Left hindlimb (tissue), 1 donor: ENCODE data around the gene PRKCD.

ENCODE experiments used
- DNase-seq: peaks from one replicate; pipeline ENCODE4 v3.0.0-alpha.2; 2018

PRKCD gene

DNA sequence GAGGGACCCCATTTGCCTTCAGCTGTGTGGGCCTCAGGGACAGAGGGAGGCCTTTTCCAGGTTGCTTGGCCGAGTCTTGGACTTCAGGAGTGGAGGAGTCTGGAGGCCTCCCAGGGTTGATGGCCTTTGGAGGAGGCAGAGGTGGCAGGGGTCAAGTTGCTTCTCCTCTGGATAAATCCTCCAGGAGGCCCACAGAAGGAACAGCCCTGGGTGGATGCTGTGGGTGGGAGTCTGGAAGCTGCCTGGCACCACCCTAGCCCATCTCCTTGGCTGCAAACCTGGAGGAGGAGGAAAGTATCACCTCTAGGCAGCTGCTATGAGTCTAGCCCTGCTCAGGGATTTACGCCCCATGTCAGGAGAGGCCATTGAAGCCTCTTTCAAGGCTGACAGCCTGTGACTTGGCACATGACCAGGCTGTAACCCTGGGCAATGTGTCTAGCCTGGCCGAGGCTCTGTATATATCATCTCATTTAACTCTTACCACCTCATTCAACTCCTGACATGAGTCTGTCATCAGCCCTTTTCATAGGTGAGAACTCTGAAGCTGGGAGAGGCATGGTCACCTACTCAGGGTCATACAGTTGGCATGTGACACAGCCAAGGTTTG lies 2.9 kb upstream of the PRKCD start:
- no peak for DNase-seq

DNA sequence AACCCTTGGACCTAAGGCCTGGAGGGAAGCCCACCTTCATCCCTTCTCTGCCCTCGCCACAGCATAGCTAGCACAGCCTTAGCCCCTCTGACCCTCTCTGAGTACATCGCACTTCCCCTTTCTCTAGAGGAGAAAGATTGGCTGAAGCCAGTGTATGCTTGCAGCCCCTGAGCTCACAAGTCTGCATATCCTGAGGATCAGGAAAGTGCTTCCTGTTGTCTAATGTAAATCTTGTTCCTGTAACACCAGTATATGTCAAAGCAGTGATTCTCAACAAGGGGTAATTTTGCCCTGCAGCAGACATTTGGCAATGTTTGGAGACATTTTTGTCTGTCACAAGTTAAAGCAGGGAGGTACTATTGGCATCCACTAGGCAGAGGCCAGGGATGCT lies 2.2 kb upstream of the PRKCD start:
- DNase-seq: no peak

DNA sequence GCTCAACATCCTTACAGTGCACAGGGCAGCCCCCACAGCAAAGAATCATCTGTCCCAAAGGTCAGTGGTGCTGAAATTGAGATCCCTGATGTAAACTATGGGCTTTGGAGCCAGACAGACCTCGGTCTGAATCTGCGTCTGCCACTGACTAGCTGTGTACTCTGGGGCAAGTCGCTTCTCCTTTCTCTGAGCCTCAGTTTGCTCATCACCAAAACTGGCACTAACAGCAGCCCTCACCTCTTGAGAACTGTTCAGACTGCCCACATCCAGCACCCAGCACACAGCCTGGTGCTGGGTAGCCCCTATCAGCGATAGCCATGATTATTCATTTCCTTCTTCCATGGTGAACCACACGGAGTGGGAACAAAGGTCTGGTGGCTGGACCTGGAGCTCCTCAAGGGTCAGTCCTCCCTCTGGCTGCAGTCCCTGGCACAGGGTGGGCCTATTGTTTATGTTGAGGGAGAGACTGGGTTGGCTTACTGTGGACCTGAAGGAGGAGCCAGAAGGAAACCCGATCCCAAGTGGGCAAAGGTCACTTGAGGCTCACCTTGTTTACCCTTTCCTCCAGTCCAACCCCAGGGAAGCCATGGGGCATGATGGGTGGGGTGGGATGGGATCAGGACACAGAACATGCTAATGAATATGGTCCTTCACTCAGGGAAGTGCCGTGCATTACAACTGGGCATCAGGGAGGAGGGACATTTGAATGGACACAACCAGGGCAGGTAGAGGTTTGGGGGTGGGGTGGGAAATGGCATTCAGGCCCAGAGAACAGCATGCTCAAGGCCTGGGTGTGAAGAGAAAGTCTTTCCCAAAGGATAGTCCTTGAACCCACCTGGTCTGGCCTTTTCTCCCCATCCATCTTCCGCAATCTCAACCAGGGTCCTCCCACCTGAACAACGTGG lies 1.6 kb upstream of the PRKCD start:
- DNase-seq: no peak

DNA sequence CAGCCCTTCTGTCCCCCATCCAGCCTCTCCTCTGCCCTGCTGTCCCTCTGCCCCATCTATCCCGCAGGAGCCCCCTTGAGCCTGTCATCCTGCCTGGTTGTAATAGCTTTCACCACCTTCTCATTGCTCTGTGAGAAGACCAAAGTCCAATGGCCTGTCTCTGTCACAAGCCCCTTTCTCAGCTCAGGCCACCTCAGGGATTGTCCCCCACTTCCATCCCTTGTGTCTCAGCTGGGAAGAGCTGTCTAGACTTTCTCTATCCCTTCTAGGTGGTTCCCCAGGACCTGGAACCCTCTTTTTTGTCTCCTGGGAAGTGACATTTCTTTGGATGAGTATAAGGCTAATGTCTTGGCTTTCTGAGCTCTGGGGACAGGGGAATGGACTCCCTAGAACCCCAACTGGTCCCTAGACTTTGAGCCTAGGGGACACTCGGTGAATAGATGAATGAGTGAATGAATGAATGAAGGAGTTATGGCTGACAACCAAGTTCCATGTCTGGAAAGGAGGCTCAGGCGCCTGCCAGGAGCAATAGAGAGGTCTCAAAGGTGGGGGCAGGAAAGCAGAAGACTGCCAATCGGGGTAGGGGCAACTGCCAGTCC lies 849 bp upstream of the PRKCD start:
- no peak for DNase-seq

DNA sequence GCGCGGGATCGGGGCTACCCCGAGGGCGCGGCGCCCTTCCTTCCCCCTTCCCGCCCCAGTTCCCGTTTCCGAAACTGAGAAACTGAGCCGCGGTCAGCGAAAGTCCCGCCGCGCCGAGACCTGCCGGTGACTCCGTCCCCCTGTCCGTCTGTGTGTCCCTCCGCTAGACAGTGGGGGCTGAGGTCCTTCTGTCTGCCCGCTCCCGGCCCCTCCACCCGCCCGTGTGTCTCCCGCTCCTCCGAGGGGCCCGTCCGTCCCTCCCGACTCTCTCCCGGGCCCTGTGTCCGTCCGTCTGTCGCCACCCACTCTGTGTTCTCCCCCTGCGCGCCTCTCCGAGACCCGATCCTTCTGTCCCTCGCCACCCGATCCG lies 426 bp downstream of the PRKCD start:
- no peak for DNase-seq

DNA sequence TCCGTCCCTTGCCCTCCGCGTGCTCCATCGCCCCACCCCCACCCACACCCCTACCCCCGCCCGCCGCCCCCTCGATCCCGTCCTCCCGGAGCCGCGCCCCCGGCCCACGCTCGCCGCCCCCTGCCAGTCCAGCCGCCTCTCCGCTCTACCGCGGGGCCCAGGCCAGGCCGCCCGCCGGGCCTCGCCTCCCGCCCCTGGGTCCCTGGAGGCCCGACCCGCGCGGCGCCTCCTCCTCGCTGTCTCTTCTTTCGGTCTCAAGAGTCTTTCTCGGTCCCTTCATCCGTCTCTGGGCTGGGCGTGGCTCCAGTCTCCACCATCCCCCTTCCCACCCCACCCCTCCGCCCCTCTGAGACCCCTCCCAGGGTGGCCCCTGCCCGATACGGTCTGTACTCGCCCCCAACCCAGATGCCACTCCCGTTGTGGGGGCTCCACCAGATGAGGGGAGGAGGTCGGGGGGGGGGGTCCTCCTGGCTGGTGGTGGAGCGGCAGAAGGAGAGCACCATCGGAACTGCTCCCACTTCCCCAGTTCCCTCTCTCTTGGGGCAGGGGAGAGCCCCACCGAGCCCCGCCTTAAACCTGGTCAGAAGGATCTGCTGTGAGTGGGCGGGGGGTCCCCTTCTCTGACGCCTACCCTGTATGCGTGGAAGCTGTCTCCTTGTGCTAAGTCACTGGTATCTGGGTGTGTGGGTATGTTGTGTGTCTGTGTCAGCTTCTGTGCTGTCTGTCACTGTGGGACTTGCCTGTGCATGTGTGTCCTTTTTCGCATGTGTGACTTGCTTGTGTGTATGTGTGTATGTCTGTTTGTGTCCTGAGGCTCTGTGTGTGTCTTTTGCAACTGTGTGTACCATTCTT lies 1.0 kb downstream of the PRKCD start:
- DNase-seq: no peak

DNA sequence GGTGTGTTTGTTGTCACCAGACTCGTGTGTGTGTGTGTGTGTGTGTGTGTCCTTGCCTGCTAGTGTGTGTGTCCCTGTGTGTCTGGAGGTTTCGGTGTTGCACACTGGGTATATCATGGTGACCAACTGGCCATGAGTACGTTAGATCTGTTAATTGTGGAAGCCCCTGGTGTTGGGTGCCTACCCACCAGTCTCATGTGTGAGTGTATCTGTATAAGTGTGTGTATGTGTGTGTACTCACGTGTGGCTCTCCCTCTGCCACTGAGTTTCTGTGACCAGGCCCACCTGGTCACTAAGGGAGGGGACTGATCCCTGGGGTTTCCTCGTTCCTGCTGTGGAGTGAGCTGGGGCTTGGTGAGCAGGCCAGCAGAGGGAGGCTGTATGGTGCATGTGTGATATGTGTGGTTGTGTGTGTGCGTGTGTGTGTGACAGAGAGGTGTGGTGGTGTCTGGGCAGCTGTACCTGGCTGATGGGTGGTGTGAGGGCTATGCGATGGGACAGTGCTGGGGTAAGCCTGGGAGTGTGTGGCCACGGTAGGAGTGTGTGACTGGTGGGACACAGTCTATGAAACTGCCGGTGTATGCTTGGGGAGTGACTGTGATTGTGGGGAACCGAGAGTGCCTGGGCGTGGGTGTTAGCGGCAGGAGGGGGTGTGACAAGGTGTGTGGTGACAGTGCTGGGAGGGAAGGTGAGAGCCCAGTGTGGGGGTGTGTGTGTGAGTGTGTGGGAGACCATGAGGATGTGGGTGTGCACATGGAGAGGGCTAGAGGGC lies 1.8 kb downstream of the PRKCD start:
- DNase-seq: no peak

DNA sequence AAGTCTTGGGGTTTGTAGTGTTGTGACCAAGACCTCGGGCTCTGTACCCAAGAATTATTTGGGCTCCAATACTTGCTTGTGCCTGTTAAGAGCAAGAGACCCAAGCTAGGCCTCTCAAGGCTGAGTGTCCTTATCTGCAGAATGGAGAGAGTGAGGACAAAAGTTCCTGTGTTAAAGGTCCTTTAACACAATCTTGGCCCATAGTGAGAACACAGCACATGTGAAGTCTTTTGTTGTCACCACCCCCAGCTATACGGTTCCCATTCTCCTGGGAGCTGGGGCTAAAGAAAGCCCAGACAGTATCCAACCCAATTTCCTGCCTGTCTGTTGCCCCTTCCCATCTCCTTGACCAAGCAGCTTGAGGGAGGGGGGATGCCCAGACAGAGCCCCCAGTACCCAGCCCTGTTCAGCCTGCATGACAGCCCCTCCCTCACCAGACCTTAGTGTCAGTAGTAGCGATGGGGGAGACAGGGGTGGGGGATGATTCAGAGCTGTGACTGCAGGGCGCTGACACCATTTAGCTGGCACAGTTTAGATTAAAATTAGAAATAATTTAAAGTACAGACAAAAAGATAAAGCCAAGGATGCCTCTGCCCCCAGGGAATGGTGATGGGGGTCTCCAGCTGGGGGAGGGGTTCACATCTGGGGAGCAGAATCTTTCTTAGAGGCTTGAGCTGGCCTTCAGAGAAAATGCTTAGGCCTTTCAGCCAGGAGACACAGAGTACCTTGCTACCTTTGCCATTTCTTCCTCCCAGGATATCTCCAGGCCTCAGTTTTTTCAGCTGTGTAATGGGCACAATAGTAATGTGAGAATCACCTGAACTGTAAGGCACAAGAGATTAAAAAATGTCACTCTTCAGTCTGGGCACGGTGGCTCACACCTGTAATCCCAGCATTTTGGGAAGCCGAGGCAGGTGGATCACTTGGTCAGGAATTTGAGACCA lies 2.7 kb downstream of the PRKCD start:
- no peak for DNase-seq

DNA sequence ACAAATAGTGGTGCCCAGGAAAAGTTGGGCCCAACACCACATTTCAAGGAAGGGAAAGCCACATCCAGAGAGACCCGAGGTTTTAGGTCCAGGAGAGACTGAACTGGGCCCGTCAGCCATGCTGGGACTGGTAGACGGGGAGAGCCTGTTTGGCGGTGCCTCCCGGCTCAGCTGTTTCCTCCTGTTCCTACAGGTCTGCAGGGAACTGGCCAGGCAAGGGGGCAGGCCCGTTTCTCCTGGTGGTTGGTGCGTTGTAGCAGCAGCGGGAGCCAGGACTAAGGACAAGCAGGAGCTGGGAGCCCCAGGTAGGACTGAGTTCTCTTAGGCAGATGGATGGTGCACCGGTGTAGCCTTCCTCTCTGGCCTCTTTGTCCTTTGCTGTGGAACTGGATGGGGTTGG lies 3.9 kb downstream of the PRKCD start:
- DNase-seq: no peak

DNA sequence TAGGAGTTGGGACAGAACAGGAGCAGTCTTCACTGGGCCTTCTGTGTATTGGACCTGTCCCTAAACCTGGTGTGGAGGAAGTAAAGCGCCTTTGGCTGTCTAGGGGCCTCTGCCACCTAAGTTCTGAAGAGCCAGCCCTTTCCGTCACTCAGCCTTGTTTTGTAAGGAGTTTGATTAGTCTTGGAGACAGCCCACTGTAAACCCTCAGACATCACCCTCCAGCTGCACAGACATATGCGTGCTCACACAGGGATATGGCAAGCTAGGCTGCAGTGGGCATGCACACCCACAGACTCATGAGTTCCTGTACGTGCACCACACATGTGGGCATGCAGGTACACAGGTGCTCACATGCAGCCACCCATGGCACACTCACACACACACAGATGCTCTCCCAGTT lies 5.2 kb downstream of the PRKCD start:
- DNase-seq: no peak

DNA sequence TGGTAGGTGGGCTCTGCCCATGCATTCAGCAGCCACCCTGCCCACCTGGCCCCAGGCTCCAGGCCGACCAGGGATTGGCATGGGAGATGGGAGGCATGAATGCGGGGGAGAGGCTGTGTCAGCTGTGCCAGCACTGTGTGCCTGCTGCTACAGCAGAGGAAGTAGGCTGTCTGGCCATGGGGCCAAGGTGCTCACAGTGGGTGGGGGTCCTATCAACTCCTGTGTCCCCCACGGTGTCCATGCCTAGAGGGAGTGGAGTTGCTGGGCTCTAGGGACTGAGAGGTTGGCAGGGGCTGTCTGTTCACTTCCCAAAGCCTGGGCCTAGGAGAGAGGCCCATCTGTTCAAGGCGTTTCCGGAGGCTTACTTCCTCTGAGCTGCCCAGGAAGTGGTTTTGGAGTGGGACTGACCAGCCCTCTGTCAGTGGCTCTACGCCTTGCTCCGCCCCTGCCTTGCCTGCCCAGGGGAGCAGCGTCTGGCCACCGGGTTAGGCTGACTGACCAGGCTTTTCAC lies 5.8 kb downstream of the PRKCD start:
- DNase-seq: peak; percentile 68

DNA sequence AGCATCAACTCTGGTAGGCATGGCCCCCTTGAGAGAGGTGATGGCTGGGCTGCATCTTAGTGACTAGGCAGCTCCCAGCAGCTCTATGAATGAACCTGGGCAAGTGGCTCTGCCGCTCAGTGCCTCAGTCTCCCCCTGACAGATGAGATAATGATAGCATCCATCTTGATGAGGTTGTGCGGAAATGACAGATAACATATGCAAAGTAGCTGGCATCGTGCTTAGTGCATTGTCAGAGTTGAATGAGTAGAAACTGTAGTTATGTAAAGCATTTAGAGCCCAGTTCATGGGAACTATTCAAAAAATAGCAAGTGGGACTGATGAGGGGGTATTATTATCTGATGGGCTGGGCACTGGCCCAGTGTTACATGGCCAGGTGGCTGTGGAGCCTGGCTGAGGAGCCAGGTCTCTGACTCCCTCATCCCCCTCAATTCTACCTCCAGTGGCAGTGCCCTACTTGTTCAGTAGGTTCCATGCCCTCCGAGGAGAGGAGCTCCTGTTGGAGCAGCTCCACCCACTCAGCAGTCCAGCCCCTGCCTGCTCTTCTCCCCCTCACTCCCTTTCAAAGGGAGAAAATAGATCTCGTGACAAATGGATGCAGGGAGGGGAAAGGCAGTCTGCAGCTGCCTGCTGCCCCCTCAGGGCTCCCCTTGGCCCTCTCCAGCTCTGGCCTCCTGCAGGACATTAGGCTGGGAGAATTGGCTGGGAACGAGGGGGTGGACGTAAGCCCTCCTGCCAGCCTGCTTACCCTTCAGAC lies 6.6 kb downstream of the PRKCD start:
- DNase-seq: no peak

DNA sequence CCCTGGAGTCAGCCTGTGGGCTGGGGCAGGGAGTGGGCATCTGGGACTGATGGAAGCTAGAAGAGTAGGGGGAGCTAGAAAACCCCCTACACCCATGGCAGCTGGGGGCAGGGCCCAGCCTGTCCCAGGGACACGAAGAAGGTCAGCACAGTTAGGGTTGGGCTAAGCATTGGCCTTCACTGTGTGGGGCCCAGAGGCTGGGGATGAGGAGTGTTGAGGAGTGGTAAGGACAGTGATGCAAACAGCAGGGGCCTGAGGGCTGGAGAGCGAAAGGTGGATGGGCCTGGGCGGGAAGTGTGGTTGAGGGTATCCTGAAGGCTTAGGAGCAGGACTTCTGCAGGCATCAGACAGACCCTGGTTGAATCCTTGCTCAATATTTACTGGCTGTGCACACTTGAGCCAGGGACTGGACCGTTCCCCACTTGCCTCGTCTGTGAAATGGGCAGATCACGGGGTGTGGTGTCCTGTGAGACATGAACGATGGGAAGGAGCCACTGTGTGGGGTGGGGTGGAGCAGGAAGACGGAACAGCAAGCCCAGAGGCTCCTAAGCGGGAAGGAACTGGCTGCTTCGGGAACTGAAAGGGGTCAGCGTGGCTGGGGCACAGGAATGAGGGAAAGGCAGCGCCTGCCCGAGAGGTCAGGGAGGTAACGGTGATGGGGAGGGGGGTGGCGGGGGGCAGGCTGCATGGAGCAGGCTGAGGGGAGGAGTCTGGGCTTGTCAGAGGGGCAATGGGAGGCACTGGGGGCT lies 7.3 kb downstream of the PRKCD start:
- no peak for DNase-seq

DNA sequence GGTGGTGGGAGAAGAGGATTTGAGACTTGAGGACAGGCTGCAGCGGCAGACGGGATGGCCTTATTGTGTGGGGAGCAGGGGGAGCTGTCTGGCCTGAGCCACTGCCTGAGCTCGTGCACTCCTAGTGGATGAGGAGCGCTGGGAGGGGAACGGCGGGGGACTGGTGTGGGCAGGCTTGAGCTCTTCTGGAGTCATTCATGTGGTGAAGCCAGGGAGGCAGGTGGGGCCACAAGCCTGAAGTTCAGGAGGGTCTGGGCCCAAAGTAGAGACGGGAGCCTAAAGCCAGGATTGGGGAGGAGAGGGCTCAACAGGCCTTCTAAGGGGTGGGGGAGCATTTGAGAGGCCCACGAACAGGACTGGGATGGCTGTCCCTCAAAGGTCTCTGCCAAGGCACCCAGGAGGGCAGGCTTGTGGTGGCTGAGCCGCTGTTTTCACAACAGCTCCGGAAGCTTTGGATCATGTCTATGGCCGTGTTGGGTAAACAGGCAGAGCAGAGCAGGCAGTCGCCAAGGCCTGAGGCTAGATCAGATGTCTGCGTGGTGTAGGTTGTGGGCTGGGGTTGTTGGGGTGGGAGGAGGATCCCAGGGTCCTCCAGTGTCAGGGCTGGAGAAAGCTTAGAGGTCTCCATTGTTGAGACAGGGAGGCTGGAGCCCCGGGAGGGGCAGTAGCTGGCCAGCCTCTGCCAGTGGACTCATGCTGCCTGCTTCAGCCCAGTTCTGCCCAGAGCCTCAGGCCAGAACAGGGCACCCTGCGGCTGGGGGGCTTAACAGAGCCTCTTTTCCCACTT lies 8.2 kb downstream of the PRKCD start:
- no peak for DNase-seq

DNA sequence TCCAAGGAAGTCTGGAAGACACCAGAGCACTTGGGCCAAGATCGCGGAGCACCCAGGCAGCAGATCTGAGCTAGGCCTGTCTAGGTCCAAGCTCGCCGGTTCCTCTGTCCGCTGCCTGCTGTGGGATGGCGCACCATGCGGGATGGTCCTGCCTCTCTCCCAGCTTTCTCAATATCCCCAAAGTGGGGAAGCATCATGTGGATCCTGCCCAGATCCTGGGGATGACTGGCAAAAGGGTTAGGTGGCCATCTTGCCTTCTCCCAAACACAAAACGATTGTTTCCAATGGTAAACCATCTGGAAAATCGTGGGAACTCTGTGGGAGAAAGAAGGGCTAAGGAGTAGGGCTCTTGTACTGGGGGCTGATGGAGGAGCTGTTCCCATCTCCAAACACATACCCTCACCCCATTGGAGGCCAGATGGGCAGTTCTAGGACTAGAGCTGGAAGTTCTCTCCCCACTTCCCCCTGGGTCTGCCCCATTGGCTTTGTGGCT lies 8.9 kb downstream of the PRKCD start:
- DNase-seq: no peak

DNA sequence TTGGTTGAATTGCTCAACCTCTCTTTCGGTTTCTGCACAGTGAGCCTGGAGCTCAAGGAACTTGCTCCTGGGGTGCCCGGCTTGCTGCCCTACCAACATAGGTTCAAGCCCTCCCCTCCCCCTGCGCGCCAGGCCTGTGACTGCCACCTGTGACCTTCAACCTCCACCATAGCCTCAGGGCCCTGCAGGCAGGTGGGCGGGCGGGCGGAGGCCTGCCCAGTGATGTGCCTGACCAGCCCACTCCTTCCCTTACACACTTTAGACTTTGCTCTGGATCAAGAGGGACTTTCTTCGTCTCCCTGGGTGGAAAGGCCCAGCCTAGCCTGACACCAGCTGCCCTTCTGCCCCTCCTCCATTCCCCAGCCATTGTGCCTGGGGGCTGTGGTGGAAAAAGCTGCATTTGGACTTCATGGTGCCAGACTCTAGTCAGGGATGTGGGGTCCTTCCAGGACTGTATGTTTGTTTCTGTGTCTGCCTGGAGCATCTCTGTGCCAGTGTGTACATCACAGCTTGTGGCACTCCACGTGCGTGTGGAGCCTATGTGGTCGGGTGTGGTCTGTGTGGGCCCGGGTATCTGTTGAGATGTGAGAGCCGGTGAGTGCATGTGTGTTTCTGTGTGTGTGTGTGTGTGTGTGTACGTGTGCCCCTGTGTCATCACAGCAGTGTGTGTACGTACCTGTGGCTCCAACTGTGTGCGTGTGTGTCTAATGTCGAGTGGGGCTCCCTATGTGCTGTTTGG lies 9.5 kb downstream of the PRKCD start:
- DNase-seq: no peak

DNA sequence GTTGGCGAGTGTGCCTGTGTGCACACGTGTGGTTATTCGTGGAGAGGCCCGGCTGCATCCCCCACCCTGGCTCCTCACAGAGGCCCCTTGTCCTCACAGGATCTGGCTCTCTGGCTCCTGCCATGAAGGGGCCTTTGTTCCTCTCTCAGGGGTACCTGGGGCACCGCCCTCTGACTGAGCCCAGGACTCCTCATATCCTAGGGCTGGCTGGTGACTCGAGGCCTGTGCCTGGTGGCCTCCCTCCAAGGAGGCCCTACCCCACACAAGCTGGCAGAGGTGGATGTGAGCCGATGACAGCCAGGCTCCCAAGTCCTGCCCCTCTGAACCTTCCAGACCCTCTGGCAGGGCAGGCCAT lies 10.0 kb downstream of the PRKCD start:
- DNase-seq: peak; percentile 78
